D721Med (cell line): Measurements from ENCODE around the gene TNFRSF14.

ENCODE experiments used
- DNase-seq: peaks from one replicate; pipeline ENCODE4 v3.0.0; 2011; ENCODE audit warnings: low spot score; ENCODE audit not compliant: insufficient read length
- FAIRE-seq: peaks from 2 replicates; lab custom pipeline; 2011; peaks lifted over from hg19 to GRCh38; lab: Jason Lieb, UNC
- CTCF ChIP-seq: IDR thresholded peaks from 2 replicates; pipeline ENCODE4 v1.5.1; 2012; ENCODE audit warnings: mild to moderate bottlenecking, control low read depth; ENCODE audit not compliant: insufficient read depth; ENCODE audit errors: missing control alignments

TNFRSF14 gene

DNA sequence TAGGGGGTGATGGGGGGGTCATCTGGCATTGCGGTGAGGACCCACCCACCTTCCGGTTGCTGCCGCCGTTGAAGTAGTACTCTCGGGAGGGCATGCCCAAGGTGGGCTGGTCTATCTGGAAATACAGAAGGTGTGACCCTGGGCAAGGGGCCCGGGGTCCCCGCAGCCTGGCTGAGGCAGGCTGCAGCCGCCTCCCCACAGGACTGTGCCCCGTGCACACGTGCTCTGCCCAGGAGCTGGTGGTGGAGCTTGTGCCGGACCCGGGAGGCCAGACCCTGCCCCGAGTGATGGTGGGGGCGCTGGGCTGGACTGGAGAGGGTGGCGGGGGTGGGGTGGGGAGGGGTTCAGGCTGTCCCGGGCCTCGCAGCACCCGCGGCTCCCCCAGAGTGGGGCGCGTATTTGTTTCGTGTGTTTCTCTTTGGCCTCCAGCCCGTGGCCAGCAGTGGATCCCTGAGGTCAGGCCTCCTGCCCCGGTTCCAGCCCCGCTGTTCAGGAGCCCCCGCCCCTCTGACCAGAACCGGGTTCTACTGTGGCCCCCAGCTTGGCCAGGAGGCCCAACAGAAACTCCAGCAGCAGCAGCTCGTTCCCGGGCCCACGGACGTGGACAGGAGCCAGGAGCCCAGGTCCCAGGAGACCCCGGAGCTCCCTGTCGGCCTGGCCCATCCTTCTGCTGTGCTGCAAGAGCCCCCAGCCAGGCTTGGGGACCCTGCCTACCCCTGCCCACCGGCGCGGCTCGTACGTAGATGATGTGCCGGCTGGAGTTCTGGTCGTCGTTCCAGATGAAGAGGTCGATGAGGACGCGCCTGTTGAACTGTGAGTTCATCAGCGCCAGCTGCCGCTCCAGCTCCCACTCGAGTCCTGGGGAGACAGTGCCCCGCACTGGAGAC is 49.6 kb downstream of the TNFRSF14 start:
- DNase-seq (no peak), FAIRE-seq (no peak)
- TF ChIP-seq CTCF = no peak

DNA sequence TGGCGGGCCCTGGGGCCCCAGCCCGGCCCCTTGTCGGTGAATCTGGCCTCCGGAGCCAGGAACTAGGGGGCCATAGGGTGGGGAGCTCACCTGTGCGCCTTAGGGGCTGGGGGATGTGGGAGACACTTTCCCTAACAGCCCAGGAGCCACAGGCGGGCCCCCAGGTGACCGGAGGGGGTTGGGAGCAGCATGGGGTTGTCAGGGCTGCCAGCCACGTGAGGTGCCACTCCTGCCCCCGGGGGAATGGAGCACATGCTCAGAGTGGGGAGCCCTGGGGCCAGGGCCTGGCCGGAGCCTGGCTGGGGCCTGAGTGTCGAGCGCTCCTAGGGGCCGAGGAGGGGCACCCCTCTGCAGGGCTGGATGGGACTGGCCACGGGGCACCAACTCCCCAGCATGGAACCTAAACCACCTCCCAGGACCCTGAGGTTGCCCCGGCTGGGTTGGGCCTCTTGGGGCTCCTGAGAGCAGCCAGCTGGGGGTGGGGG is 50.3 kb downstream of the TNFRSF14 start:
- no peak for FAIRE-seq
- no peak for TF ChIP-seq CTCF
- no peak for DNase-seq

DNA sequence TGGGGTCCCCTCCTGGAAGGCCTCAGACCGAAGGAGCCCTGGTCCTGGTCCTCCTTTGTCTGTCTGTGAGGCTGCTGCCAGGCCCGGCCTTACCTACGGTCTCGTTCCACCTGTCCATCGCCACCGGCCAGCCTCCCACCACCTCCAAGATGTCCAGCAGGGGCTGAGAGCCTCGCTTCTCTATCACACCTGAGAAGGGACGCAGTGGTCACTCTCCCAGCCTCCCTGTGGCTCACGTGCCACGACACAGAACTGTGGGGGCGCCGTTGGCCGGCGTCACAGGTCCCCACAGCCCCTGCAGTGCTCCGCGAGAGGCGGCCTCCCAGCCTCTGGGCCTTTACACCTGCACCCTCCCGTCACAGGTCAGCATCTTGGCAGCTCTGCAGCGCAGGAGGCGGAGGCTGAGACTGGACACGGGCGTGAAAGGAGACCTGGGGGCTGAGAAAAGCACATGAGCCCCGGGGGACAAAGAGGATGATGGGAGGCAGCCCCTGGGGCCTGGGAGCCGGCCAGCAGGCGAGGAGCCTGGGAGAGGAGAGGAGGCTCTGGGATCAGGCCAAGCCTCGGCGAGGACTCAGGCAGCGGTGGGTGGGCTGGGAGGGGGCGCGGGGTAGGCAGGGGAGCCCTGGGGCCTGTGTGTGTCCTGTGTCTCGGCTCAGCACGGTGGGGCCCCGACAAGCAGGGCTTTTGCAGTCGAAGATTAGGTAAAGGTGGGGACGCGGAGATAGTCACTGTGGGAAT is 50.9 kb downstream of the TNFRSF14 start:
- DNase-seq (no peak), FAIRE-seq (no peak)
- TF ChIP-seq CTCF = no peak

- TF ChIP-seq CTCF = no peak
- FAIRE-seq (no peak), DNase-seq (no peak)
These were observed 51.5 kb downstream of the TNFRSF14 start for GRCh38 chr1:2607641-2608091.

- FAIRE-seq = no peak
- no peak for DNase-seq
- TF ChIP-seq CTCF = no peak
These were observed 53.3 kb downstream of the TNFRSF14 start for GRCh38 chr1:2609319-2610035.

DNA sequence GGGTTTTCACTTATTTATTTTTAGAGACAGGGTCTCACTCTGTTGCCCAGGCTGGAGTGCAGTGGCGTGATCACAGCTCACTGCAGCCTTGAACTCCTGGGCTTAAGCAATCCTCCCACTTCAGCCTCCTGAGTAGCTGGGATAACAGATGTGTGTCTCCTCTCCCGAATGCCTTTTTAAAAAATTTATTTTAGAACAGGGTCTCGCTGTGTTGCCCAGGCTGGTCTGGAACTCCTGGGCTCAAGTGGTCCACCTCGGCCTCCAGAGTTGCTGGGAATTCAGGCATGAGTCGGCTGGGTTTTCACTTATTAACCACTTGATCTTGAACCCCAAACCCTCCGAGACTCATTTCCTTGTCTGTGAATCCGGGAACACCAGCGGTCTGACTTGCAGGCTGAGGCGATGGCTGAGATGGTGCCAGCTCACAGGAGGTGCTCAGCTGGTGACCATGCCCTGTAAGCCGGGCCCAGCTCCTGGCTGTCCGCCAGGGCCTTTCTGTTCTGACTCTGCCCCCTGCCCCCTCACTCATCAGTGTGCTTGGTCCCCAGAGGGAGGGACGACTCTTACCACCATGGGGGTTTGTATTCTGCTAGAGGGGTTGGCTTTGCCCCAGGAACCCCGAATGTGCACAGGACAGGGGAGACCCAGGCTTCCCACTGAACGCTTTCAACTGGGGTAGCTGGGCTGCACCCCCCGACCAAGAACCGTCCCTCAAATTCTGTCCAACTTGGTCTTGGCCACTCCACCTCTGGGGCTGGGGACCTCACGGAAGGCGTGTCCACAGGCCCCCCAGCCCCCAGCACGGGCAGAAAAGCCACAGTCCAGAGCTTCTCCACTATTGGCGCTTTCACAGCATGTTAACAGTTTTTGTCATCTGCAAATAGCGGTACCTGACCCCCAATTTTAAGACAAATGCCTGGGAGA is 54.1 kb downstream of the TNFRSF14 start:
- TF ChIP-seq CTCF = no peak
- FAIRE-seq = no peak
- no peak for DNase-seq
